ENCODE results near the gene CENPP.

Gene CENPP

DNA sequence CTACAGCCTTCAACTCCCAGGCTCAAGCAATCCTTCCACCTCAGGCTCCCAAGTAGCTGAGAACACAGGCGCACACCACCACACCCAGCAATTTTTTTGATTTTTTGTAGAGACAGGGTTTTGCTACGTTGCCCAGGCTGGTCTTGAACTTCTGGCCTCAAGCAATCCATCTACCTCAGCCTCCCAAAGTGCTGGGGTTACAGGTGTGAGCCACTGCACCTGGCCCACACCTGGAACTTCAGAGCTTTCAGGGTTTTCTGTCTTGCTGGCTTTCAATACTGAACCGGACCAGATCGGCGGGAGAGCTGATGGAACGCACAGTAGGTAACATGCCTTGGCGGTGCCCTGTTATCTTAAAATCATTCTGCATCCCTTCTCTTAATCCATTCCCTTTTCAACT lies 313.4 kb downstream of the CENPP start:
- DNase-seq (ENCODE audit: low read depth) = no peak

DNA sequence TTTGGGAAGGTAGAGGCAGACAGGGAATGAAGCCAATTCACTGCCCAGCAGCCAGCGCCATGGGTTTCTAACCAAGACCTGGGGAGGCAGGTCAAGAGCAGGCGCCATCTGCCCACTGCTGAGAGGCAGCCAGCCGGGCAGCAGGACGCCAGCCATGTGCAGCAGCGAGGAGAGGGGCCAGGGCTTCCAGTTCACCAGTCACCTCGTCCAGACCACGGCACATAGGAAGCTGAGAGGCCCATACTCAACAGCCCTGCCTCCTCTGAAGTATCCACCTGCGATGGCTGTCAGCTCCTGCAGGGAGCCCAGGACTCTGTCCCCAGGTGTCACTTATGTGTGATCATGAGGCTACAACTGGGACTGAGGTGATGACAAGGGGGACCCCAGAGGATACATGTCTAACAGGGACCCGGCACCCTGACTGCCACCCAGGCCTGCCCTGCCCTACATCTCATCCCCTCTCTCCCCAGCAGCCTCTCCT lies 314.1 kb downstream of the CENPP start:
- H3K4me3 ChIP-seq (ENCODE audit: low read depth, low read length) = no peak overlapping the region
- DNase-seq (ENCODE audit: low read depth) = no peak

More for the DNA sequence above, 313.4 kb downstream of the CENPP start:
- H3K4me3 ChIP-seq (ENCODE audit: low read depth, low read length) = no peak overlapping the region

DNA sequence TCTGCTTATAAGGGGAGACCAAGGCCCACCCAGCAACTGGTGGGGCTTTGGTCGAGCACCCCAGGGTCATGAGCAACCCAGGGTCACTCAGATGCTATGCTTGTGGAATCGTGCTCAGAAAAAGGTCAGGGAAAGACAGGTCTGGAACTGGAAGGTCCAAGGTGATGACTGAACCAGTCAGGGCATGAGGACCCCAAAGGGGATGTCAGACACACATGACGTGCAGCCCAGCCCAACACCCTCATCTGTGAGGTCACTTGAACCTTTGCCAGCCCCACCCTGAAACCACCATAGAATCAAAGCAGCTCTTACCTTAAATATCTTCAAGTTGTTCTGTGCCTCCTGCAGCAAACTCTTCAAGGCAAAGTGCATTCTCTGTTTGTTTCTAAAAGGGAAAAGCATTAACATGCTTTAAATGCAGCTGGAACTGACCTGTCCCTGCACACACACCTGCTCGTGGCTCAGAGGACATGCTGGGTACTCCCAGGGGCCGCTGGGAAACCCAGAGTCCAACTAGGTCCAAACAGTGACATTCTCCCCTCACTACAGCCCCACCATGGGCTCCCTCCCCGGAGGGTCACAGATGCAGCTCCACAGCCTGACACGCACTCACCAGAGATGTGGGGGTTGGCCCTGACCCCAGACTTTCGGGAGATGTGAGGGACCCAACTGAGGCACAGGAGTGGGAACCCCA lies 314.8 kb downstream of the CENPP start:
- DNase-seq (ENCODE audit: low read depth) = no peak
- no peak overlapping the region for H3K4me3 ChIP-seq (ENCODE audit: low read depth, low read length)

DNA sequence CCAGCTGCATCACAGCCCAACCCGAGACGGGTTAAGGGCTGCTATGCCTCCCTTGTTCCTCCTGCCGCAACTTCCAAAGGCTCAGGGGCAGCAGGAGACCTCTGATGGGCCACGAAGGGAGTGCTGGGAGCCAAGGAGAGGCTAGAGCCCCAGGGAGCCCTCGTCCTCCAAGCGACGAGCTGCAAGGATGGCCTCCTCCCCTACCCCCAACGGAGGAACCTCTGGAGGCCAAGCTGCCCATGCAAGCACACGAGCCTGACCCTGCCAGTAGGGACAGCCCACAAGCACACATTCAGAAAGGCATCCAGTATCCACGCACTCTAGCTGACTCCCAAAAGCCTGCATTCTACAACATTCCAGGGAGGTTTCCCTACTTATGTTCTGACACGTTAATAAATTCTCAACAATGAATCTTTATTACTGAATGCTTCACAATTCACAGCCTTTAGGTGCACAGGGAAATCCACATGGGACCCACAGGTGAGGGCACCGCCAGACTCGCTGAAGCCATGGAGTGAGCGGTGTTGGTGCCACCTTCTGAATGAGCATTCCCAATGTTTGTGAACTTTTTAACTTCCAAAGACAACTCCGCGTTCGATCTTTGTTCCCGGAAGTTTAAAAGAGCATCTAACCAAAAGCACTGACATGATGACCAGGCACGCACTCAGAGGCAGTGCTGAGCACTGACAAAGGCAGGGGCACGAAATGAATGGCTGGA lies 315.5 kb downstream of the CENPP start:
- DNase-seq (ENCODE audit: low read depth) = no peak
- H3K4me3 ChIP-seq (ENCODE audit: low read depth, low read length) = no peak overlapping the region

DNA sequence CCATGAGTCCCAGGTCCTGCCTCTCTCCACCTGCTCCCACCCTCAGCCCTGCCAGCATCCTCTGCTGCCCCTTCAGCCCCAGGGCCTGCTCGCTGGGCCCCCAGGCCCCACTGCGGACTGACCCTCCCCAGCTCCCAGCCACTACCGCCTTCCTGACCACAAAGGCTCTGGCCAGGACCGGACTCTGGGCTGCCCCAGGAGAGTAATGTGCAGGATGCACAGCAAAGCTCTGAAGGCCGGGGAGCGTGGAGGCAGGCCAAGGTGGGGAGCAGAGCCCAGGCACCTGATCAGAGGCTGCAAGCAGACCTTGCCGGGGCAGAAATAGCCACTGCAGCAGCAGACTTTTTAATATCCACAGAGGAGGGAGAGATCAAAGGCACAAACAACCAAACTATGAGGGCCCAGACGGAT lies 316.3 kb downstream of the CENPP start:
- no peak overlapping the region for H3K4me3 ChIP-seq (ENCODE audit: low read depth, low read length)
- DNase-seq (ENCODE audit: low read depth) = no peak

DNA sequence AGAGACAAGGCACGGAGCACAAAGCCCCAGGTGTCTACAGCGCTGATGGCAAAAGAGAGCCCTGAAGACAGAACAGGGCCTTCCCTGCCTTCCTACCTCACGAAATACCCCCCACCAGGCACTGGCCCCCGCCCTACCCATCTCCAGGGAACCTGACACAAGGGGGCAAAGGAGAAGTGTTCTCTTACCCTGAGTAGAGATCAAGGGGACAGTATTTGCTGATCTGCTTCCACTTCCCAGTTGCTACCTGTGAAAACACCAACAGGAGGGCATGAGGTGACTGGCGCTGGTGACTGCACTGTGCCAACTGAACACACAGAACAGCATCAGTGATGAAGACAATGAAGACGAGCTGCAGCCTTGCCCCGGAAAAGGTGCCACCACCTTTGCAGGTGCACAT lies 316.8 kb downstream of the CENPP start:
- H3K4me3 ChIP-seq (ENCODE audit: low read depth, low read length) = no peak overlapping the region
- DNase-seq (ENCODE audit: low read depth) = no peak

DNA sequence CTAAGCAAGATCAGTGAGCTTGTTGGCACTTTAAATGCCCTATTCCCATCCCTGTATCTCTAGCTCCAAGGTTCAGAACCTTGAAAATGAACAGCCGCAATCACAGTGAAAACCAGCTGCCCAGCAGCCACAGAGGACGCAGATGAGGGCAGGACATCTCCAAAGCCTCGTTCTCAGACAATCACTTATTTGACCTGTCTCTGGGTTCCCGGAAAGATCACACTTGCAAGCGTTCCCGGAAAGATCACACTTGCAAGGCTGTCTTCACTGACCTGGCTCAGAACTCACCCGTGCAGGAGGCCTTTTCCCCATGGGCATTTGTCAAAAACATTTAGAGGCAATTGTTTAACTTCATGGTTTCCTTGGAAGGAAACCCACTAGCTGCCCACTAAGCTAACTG lies 318.5 kb downstream of the CENPP start:
- DNase-seq (ENCODE audit: low read depth) = no peak
- no peak overlapping the region for H3K4me3 ChIP-seq (ENCODE audit: low read depth, low read length)

DNA sequence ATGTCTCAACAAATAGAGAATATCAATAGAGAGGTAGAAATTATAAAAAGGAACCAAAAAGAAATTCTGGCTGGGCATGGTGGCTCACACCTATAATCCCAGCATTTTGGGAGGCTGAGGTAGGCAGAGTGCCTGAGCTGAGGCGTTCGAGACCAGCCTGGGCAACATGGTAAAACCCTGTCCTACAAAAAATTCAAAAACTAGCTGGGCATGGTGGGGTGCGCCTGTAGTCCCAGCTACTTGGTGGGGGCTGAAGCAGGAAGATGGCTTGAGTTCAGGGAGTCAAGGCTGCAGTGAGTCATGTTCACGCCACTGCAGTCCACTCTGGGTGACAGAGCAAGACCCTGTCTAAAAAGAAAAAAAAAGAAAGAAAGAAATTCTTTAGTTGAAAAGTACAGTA lies 319.3 kb downstream of the CENPP start:
- no peak overlapping the region for H3K4me3 ChIP-seq (ENCODE audit: low read depth, low read length)

DNA sequence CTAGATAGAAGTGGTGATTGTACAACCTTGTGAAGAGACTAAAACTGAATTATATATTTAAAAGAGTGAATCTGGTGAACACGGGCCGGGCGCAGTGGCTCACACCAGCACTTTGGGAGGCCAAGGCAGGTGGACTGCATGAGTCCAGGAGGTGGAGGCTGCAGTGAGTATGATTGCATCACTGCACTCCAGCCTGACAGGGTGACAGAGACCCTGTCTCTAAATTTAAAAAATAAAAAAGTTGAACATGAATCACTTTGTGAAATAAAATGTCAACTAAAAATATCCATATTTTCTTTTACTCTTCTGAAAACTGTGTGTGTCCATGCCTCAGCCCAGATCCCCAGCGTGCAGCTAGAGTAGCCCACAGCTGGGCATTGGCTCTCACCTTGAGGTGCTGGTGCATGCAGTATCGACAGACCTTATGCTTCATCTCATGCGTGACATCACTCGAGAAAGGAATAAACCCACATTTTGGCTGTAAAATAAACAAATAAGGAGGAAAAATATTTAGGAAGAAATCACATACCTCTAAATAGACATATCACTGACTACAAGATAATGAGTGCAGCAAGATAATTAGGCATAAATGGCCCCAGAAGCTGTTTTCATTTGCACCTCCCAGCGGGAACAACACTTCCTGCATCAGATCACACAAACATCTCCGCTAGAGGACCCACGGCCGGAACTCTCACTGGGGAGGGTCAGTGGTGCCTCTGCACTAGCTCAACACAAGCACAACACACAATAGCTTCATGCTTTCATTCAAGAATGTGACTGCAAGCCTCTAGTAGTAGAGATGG lies 322.1 kb downstream of the CENPP start:
- DNase-seq (ENCODE audit: low read depth) = no peak
- no peak overlapping the region for H3K4me3 ChIP-seq (ENCODE audit: low read depth, low read length)

More for the DNA sequence above, 319.3 kb downstream of the CENPP start:
- DNase-seq (ENCODE audit: low read depth) = no peak

DNA sequence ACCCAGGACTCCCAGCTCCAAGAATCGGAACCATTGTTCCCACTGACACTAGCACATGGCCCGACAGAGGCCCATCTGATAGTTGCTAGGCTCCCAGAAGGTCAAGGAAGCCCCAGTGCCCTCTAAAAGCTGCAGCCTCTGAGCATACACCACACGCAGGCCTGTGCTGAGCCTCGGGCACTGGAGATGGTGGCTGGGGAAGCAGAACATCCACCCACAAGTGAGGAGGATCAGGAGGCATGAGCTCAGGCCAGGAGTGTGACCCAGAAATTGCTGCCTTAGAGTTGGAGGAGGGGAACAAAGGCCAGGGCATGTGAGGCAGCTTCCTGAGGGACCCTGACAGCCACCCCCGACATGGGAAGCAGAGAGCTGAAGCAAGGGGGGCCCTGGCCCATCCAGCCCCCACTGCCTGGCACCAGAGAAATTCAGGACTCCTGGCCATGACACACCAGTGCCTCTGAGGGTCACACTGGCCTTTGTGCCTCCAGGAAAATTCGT lies 322.8 kb downstream of the CENPP start:
- H3K4me3 ChIP-seq (ENCODE audit: low read depth, low read length) = no peak overlapping the region
- no peak for DNase-seq (ENCODE audit: low read depth)

DNA sequence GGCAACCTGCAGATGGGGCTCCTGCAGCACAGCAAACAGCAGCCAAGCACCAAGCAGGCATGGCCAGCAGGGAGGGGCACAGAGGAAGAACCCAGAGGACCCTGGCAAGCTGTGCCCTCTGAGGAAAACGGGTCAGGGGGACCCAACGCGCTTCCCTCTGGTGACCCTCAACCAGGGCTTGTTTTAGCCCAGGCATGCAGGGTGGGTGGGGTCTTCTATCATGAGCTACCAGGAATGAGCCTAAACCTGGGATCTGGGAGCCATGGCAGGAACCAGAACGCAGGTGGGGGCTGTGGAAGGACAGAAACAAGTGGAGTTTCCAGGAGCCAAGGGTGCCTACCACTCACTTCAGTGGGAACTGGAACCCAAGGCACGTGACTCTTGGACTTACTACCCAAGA lies 323.3 kb downstream of the CENPP start:
- DNase-seq (ENCODE audit: low read depth) = no peak
- no peak overlapping the region for H3K4me3 ChIP-seq (ENCODE audit: low read depth, low read length)

DNA sequence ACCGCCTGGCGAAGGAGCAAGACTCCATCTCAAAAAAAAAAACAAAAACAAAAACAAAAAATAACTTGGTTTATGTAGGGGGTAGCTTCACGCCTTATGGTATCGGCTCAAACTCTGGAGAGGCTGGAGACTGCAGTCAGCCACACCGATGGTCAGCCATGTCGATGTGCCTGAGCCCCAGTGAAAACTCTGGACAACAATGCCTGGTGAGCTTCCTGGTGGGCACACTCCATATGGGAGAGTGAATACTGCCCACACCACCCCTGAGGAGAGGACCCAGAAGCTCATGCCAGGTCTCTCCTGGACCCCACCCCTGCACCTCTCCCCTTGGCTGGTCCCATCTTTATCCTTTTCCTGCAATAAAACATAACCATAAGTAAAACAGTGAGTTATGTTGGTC lies 324.5 kb downstream of the CENPP start:
- no peak for DNase-seq (ENCODE audit: low read depth)
- H3K4me3 ChIP-seq (ENCODE audit: low read depth, low read length) = no peak overlapping the region

DNA sequence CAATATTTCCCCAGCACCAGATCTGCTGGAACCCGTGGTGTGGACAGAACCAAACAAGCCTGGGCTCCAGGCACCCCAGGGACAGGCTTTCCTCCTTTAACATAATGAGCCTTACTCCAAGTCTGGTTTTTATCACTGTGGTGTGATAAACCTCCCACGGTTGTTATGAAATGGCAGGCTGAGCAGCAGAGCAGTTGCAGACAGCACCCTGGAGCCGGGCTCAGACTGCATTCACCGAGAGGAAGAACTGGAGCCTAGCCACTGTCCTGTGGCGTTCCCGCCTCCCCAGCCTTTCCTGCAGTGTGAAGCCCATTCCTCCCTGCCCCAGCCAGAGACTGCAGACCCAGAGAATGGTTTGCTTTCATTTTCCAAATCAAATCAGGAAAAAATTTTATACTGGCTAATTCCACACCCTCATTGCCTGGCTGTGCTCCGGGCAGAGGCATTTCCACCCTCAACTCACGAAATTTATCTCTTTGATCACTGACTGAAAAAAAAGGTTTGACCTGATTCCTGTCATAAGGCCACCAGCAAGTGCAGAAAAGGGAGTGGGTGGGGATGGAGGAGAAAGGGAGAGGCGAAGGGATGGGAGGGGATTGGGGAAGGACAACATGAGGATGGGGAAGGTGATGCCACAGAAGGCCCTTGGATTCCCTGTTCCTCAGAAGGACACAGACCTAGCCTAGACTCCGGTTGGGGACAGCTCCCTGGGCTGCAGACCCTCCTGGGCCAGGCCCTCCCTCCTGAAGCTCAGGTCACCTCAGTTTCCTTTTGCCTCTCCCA lies 325.3 kb downstream of the CENPP start:
- H3K4me3 ChIP-seq (ENCODE audit: low read depth, low read length) = no peak overlapping the region
- DNase-seq (ENCODE audit: low read depth) = no peak

DNA sequence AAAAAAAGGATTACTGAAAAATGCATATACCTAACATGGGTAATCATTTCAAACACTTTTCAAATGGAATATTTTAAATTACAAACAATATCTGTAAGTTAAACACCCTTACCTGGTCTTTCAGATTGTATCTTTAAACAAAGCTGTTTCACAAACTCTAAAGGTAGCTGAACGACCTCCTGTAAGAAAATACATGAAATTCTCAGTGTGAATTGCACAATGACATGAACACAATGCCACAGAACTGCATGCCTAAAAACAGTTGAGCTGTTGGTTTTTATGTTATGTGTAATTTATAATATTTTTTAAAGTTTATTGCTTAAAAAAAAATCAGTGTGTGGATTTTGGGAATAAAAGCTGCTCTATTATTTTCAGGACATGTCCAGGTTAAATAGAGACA lies 326.7 kb downstream of the CENPP start:
- H3K4me3 ChIP-seq (ENCODE audit: low read depth, low read length) = no peak overlapping the region
- no peak for DNase-seq (ENCODE audit: low read depth)

DNA sequence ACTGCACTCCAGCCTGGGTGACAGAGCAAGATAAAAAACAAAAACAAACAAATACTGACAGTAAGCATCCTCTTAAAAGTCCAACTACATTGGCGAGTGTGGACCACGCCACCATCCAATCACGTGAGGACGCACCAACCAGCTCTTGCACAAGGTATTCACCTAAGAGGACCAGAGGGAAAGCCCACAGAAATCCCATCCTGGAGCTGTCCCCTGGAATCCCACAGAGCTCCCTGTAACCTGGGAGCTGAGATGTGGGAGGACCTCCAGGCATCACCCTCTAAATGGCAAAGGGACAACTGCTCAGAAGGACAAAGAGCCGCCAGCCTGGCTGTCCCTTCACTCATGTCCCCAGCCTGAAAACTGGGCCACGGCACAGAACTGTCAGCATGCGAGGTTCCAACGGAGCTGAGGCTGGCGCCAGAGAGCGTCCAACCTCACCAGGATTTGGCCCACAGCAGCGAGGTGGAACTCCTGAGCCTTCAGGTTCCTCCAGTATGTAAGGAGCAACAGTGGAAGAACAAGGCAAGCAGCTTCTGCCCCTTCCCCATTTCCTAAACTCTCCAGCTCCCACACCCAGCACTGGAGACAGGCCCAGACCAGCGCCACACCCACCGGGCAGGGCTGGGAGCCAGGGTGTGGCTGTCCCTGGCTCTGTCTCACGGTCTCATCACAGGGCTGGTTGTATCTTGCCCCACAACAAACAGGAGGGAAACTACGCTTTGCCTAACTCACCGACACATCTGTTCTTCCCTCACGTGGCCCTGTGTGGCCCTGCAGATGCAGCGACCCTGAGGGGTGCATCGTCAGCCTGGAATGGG lies 328.9 kb downstream of the CENPP start:
- no peak overlapping the region for H3K4me3 ChIP-seq (ENCODE audit: low read depth, low read length)
- DNase-seq (ENCODE audit: low read depth) = no peak

DNA sequence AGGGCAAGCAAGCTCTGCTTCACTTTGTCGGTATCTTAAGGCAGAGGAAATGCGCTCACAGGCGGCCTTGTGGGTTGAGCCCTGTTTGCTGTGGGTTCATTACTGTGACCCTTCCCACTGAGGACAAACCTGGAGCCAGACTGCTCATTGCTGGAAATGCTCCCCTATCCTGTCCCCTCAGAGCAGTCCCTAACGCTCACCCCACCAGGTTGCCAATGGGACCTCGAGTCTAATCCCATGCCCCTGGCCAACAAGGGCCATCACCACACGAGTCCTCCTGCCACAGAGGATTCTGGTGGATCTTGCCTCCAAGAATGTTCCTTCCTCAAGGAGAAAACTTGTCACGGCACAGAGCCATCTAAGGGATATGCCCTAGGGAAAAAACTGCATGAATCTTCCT lies 329.6 kb downstream of the CENPP start:
- H3K4me3 ChIP-seq (ENCODE audit: low read depth, low read length) = no peak overlapping the region
- no peak for DNase-seq (ENCODE audit: low read depth)

DNA sequence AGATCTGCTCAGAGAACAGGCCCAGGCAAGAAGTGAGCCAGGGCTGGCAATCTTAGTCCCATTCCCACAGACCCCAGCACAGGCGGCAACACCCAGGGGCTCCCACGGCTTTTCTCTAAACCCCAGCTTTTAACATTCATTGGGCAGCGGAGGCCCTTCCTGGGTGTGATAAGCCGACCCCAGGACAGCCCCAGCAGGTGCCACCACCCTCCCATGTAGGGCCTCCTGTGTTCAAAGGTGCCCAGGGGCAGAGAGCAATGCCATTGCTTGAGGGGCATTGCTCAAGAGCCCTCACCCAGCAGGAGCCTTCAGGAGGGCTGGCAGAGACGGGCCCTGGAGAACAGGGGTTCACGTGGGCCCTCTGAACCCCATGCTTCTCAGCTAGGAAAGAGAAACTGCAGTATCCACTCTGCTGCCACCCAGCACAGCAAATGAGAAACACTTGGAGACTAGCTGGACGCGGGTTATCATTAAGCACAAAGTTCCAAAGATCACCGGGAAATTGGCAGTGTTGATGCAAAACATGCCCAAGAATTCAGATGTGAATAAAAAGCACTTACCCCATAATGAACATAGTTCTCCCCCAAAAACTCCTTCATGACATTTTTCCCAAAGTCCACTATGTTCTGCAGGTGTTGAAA lies 330.3 kb downstream of the CENPP start:
- DNase-seq (ENCODE audit: low read depth) = no peak
- no peak overlapping the region for H3K4me3 ChIP-seq (ENCODE audit: low read depth, low read length)

DNA sequence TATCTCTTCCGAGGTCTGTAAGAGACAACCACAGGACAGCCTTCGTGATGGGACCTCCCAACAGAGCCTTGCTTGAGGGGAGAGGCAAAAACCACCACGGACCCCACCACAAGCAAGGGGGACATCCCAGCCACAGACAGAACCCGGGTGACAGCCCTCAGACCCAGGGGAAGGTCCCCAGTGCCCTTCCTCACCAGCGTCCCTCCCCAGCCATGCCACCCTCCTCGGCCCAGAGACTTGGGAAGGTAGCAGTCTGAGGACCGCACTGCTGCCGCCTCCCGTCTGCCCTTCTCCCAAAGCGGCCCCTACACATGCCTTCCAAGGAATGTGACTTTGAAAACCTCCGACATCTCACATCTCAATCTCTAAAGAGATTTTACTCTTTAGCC lies 330.8 kb downstream of the CENPP start:
- no peak for DNase-seq (ENCODE audit: low read depth)
- no peak overlapping the region for H3K4me3 ChIP-seq (ENCODE audit: low read depth, low read length)

All from skeletal muscle cell (primary cell).